CD4-positive, alpha-beta memory T cell (primary cell): ENCODE data around the gene MRPS34. TPM values are rescaled to one million over a fixed set of nuclear protein-coding genes. Genes with fewer than 3 reads are reported as not detected.
"Not testable (repeated sequence)": the region's sequence is repeated elsewhere in the genome, so short reads cannot be mapped to it uniquely, and the experiment has no call there.

Experiments used
- CTCF ChIA-PET: fragments of 350-600 bp; sonication (Branson Sonifier 250); formaldehyde crosslinking; loops from one replicate; lab custom pipeline; 2021; ENCODE audit warnings: inconsistent platforms; ENCODE audit not compliant: partially characterized antibody; lab: Charles Lee
- POLR2A ChIA-PET: fragments of 350-600 bp; sonication (Branson Sonifier 250); formaldehyde crosslinking; loops from one replicate; lab custom pipeline; 2021; ENCODE audit not compliant: partially characterized antibody; lab: Charles Lee
- DNase-seq, 5 donors: peaks; one replicate each; pipeline versions ENCODE4 v3.0.0 to v3.0.0-alpha.2; 2020 to 2022; ENCODE audit warnings: mixed read lengths in 1 of 5
- H3K27ac ChIP-seq: one replicate; pipeline ENCODE4 v1.7.0; 2013; ENCODE audit warnings: low read depth, low read length
- H3K27me3 ChIP-seq: 2 replicates; pipeline ENCODE4 v1.7.0; 2013; ENCODE audit warnings: mild to moderate bottlenecking, low read length, moderate library complexity; ENCODE audit not compliant: insufficient read depth
- H3K36me3 ChIP-seq: 2 replicates; pipeline ENCODE4 v1.7.0; 2013; ENCODE audit warnings: mild to moderate bottlenecking, low read length, moderate library complexity; ENCODE audit not compliant: insufficient read depth
- H3K4me1 ChIP-seq: 2 replicates; pipeline ENCODE4 v1.7.0; 2013; ENCODE audit warnings: mild to moderate bottlenecking, low read length, moderate library complexity; ENCODE audit not compliant: insufficient read depth
- H3K4me3 ChIP-seq, 2 donors: one replicate each; pipeline ENCODE4 v1.7.0; 2013; ENCODE audit warnings: low read length in 2 of 2, mild to moderate bottlenecking in 1 of 2
- H3K9me3 ChIP-seq, 2 donors: one replicate each; pipeline ENCODE4 v1.7.0; 2013; ENCODE audit warnings: low read length in 2 of 2, control low read depth in 1 of 2; ENCODE audit not compliant: control insufficient read depth in 1 of 2
- H3K27ac Mint-ChIP-seq, 7 donors: one replicate each; pipeline ENCODE4 v1.8.0; 2020 to 2021; ENCODE audit warnings: mixed read lengths in 7 of 7, mild to moderate bottlenecking in 6 of 7, inconsistent platforms in 3 of 7, moderate library complexity in 3 of 7
- H3K27me3 Mint-ChIP-seq, 2 donors: one replicate each; pipeline ENCODE4 v1.8.0; 2020 to 2021; ENCODE audit warnings: mixed read lengths in 2 of 2
- H3K36me3 Mint-ChIP-seq, 2 donors: one replicate each; pipeline ENCODE4 v1.8.0; 2020 to 2021; ENCODE audit warnings: mixed read lengths in 2 of 2, inconsistent platforms in 1 of 2, mild to moderate bottlenecking in 1 of 2
- H3K4me1 Mint-ChIP-seq, 4 donors: one replicate each; pipeline ENCODE4 v1.8.0; 2020 to 2021; ENCODE audit warnings: mixed read lengths in 4 of 4, mild to moderate bottlenecking in 1 of 4
- H3K4me3 Mint-ChIP-seq, 8 donors: one replicate each; pipeline ENCODE4 v1.8.0; 2020 to 2021; ENCODE audit warnings: mixed read lengths in 8 of 8, mild to moderate bottlenecking in 7 of 8, moderate library complexity in 6 of 8, inconsistent platforms in 3 of 8
- H3K9me3 Mint-ChIP-seq, 8 donors: one replicate each; pipeline ENCODE4 v1.8.0; 2020 to 2021; ENCODE audit warnings: mixed read lengths in 8 of 8, mild to moderate bottlenecking in 5 of 8, inconsistent platforms in 3 of 8, moderate library complexity in 1 of 8
- intact Hi-C: fragments of 100-400 bp; cut with micrococcal nuclease; formaldehyde crosslinking; loops from one replicate; pipeline ENCODE4 v1.15.1; 2023
- polyA plus RNA-seq, 2 donors: library from polyadenylated mRNA; unstranded; fragments of 300-500 nt; fragmentation: Illumina TruSeq; gene quantifications; one replicate each; pipeline ENCODE4 v1.2.3, GENCODE V29; 2021
- total RNA-seq, 2 experiments: library from RNA; stranded (reverse); gene quantifications; one replicate each; pipeline ENCODE4 v1.2.3, GENCODE V29; 2021

Gene MRPS34
- total and polyA plus RNA-seq, 4 experiments from 2014 or later = 57.6 to 151 (median 103) TPM

- no peak overlapping the region for H3K4me3 Mint-ChIP-seq
- ChIA-PET POLR2A (interaction anchor here (1.1 kb wide), 1 partner anchor 358 kb away, joined by 3 read pairs; no protein-coding TSS in a partner anchor), CTCF (interaction anchor here (0.9 kb wide), 1 partner anchor 105 kb away, joined by 3 read pairs; no protein-coding TSS in a partner anchor)
- H3K9me3 Mint-ChIP-seq = peaks cover 0 to 3% (median 0%) of the 10 kb centered on the region in 8 donors
- H3K4me1 Mint-ChIP-seq = peaks cover 4 to 8% (median 7%) of the 10 kb centered on the region in 4 donors
- H3K9me3 ChIP-seq = no peaks in the 10 kb centered on the region
- DNase-seq = no peak
- H3K27me3 Mint-ChIP-seq = no peaks in the 10 kb centered on the region
- H3K4me3 ChIP-seq = no peak overlapping the region
- no peak overlapping the region for H3K27ac Mint-ChIP-seq
- H3K27ac ChIP-seq = no peak overlapping the region
- no peaks in the 10 kb centered on the region for H3K27me3 ChIP-seq
- peaks cover 37% of the 10 kb centered on the region for H3K36me3 ChIP-seq
- intact Hi-C loops = no loop called here
- H3K36me3 Mint-ChIP-seq = peaks cover 34 to 45% of the 10 kb centered on the region in 2 donors
- H3K4me1 ChIP-seq = no peaks in the 10 kb centered on the region
Measured at GRCh38 chr16:1810106-1810505, 37.2 kb upstream of the MRPS34 start.

GRCh38 chr16:1809281-1809801 lies 36.4 kb upstream of the MRPS34 start:
- CTCF ChIA-PET = no interaction called here
- Mint-ChIP-seq H3K27me3 (no peaks in the 10 kb centered on the region), H3K4me1 (peaks cover 3 to 8% (median 6%) of the 10 kb centered on the region in 4 donors), H3K9me3 (peaks cover 0 to 3% (median under 1%) of the 10 kb centered on the region in 8 donors), H3K27ac (no peak overlapping the region), H3K4me3 (no peak overlapping the region), H3K36me3 (peaks cover 34 to 43% of the 10 kb centered on the region in 2 donors)
- no peaks in the 10 kb centered on the region for H3K4me1 ChIP-seq
- intact Hi-C loops = no loop called here
- peaks cover 36% of the 10 kb centered on the region for H3K36me3 ChIP-seq
- H3K4me3 ChIP-seq = no peak overlapping the region
- no peak for DNase-seq
- H3K27ac ChIP-seq = no peak overlapping the region
- no peaks in the 10 kb centered on the region for H3K9me3 ChIP-seq
- POLR2A ChIA-PET = no interaction called here
- H3K27me3 ChIP-seq = no peaks in the 10 kb centered on the region

GRCh38 chr16:1808691-1809090 lies 35.8 kb upstream of the MRPS34 start:
- Histone ChIP-seq H3K27me3 (no peaks in the 10 kb centered on the region), H3K9me3 (no peaks in the 10 kb centered on the region), H3K36me3 (peaks cover 33% of the 10 kb centered on the region), H3K27ac (no peak overlapping the region), H3K4me1 (no peaks in the 10 kb centered on the region), H3K4me3 (no peak overlapping the region)
- Mint-ChIP-seq H3K4me1 (peaks cover 3 to 8% (median 5%) of the 10 kb centered on the region in 4 donors), H3K9me3 (peaks cover 0 to 3% (median under 1%) of the 10 kb centered on the region in 8 donors), H3K27ac (no peak overlapping the region), H3K27me3 (no peaks in the 10 kb centered on the region), H3K36me3 (peaks cover 32 to 39% of the 10 kb centered on the region in 2 donors), H3K4me3 (no peak overlapping the region)
- DNase-seq = no peak
- intact Hi-C loops = no loop called here
- POLR2A ChIA-PET = no interaction called here
- CTCF ChIA-PET = no interaction called here

GRCh38 chr16:1807626-1808025 lies 34.7 kb upstream of the MRPS34 start:
- H3K36me3 Mint-ChIP-seq = peaks cover 25 to 32% of the 10 kb centered on the region in 2 donors
- H3K27me3 Mint-ChIP-seq = no peaks in the 10 kb centered on the region
- H3K4me1 Mint-ChIP-seq = no peaks in the 10 kb centered on the region
- peaks cover 0 to 3% (median under 1%) of the 10 kb centered on the region in 8 donors for H3K9me3 Mint-ChIP-seq
- no peak overlapping the region for H3K4me3 Mint-ChIP-seq
- intact Hi-C loops = no loop called here
- peaks cover 30% of the 10 kb centered on the region for H3K36me3 ChIP-seq
- no peak overlapping the region for H3K27ac ChIP-seq
- no peak overlapping the region for H3K4me3 ChIP-seq
- H3K27ac Mint-ChIP-seq = no peak overlapping the region
- no peak for DNase-seq
- H3K9me3 ChIP-seq = no peaks in the 10 kb centered on the region
- no peaks in the 10 kb centered on the region for H3K4me1 ChIP-seq
- ChIA-PET POLR2A (no interaction called here), CTCF (no interaction called here)
- no peaks in the 10 kb centered on the region for H3K27me3 ChIP-seq

- Mint-ChIP-seq H3K36me3 (peaks cover 6 to 16% of the 10 kb centered on the region in 2 donors), H3K27ac (peak overlapping the region in 1 of 7 donors; percentile 70), H3K27me3 (no peaks in the 10 kb centered on the region), H3K9me3 (peaks cover 0 to 27% (median 13%) of the 10 kb centered on the region in 8 donors), H3K4me3 (no peak overlapping the region), H3K4me1 (no peaks in the 10 kb centered on the region)
- ChIA-PET POLR2A (no interaction called here), CTCF (no interaction called here)
- no peaks in the 10 kb centered on the region for H3K27me3 ChIP-seq
- intact Hi-C loops = no loop called here
- DNase-seq = no peak
- no peak overlapping the region for H3K27ac ChIP-seq
- H3K9me3 ChIP-seq = no peaks in the 10 kb centered on the region
- no peak overlapping the region for H3K4me3 ChIP-seq
- no peaks in the 10 kb centered on the region for H3K36me3 ChIP-seq
- H3K4me1 ChIP-seq = no peaks in the 10 kb centered on the region
Measured at GRCh38 chr16:1800701-1801100, 27.8 kb upstream of the MRPS34 start.

- H3K27me3 Mint-ChIP-seq, H3K27ac ChIP-seq, H3K27ac Mint-ChIP-seq, CTCF ChIA-PET, H3K36me3 ChIP-seq, H3K4me3 ChIP-seq, DNase-seq, H3K27me3 ChIP-seq, H3K9me3 ChIP-seq, H3K4me1 Mint-ChIP-seq, intact Hi-C loops, H3K4me1 ChIP-seq: not testable (repeated sequence)
- POLR2A ChIA-PET = interaction anchor here (0.6 kb wide), 1 partner anchor 1118 kb away, joined by 3 read pairs; no protein-coding TSS in a partner anchor
- Mint-ChIP-seq H3K9me3 (peaks cover 0 to 27% (median 11%) of the 10 kb centered on the region in 8 donors), H3K4me3 (peak overlapping the region in 1 of 8 donors; percentile 9), H3K36me3 (peaks cover 2 to 13% of the 10 kb centered on the region in 2 donors)
Measured at GRCh38 chr16:1799263-1799662, 26.3 kb upstream of the MRPS34 start.

GRCh38 chr16:1794908-1795666 lies 22.2 kb upstream of the MRPS34 start:
- H3K27me3 ChIP-seq = no peaks in the 10 kb centered on the region
- no peaks in the 10 kb centered on the region for H3K4me1 Mint-ChIP-seq
- CTCF ChIA-PET = no interaction called here
- no peak for DNase-seq
- POLR2A ChIA-PET = interaction anchor here (0.9 kb wide), 1 partner anchor 31 kb away, joined by 3 read pairs; no protein-coding TSS in a partner anchor
- H3K27ac ChIP-seq = no peak overlapping the region
- no peaks in the 10 kb centered on the region for H3K4me1 ChIP-seq
- H3K27ac Mint-ChIP-seq = no peak overlapping the region
- H3K9me3 Mint-ChIP-seq = peaks cover 0 to 23% (median 11%) of the 10 kb centered on the region in 8 donors
- H3K4me3 Mint-ChIP-seq = no peak overlapping the region
- H3K27me3 Mint-ChIP-seq = no peaks in the 10 kb centered on the region
- no peak overlapping the region for H3K4me3 ChIP-seq
- no peaks in the 10 kb centered on the region for H3K9me3 ChIP-seq
- peaks cover 2 to 13% of the 10 kb centered on the region in 2 donors for H3K36me3 Mint-ChIP-seq
- H3K36me3 ChIP-seq = no peaks in the 10 kb centered on the region
- intact Hi-C loops = no loop called here
